Measurements from ENCODE around the gene ATP1A1. TPM values are rescaled to one million over a fixed set of nuclear protein-coding genes. Genes with fewer than 3 reads are reported as not detected.

The ATP1A1 gene
- total RNA-seq, 4 donors from 2014 or later, result 324 to 3,097 (median 1,990) TPM

DNA sequence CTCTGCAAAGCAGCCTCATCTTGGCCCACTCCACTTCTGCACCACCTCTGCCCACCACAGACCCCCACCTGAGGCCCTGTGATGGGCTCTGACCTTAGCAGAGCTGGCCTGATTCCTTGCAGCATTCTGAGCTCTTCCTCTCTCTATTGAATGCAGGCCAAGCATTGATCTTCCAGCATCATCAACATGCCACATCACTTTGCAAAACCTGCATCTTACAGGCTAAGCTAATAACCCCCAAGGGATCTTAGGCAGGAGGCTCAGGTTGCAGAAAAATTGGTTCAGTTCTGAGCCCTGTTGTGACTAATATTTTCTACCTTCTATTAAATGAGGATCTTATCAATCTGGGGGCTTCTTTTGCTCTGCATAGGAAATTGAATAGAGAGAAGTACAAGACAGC is 78.7 kb downstream of the ATP1A1 start:
- Histone ChIP-seq H3K9me3 (no peaks in the 10 kb centered on the region), H3K27me3 (no peaks in the 10 kb centered on the region), H3K36me3 (no peaks in the 10 kb centered on the region), H3K4me1 (no peaks in the 10 kb centered on the region), H3K4me3 (no peak overlapping the region), H3K27ac (no peak overlapping the region)
- DNase-seq, result no peak
- no peak for TF ChIP-seq POLR2AphosphoS5 (IDR thresholded peaks at IDR 0.05)
- in situ Hi-C loops (cut with MboI; ENCODE audit: low pct_ligation_motif_present in 1 of 4, low pct_unique_long_range_greater_than_20kb in 1 of 4, low sequenced_read_pairs in 3 of 4) (no loop called here), intact Hi-C loops (cut with DNase I; ENCODE audit: low total_unique reads) (no loop called here)

DNA sequence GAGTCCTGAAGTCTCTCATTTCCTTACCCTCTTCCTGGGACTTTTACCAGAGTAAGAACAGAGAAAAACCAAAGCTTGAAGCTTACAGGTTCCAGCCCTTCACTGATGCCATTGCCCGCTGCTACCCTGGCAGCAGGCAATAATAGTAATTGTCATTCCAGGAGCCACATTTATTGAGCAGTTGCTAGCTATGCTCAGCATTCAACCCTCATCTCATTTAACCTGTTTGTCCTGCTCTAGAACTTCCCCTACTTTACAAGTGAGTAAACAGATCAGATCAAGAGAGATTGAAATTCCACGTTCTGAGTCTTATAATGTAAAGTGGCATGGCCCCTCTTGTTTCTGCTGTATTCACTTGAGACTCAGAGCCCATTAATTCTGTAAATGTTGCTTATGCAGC is 80.4 kb downstream of the ATP1A1 start:
- Histone ChIP-seq H3K9me3 (no peaks in the 10 kb centered on the region), H3K27me3 (no peaks in the 10 kb centered on the region), H3K36me3 (no peaks in the 10 kb centered on the region), H3K27ac (no peak overlapping the region), H3K4me3 (no peak overlapping the region), H3K4me1 (no peaks in the 10 kb centered on the region)
- 73 to 75% methylated on average over 1 to 2 of the region's 2 CpGs for WGBS, 2 donors (ENCODE audit: low coverage in 1 of 2)
- no peak for TF ChIP-seq POLR2A (IDR thresholded peaks at IDR 0.05)
- no peak for TF ChIP-seq EP300 (IDR thresholded peaks at IDR 0.05; ENCODE audit: low read depth)
- intact Hi-C loops (cut with DNase I; ENCODE audit: low total_unique reads) (no loop called here), in situ Hi-C loops (cut with MboI; ENCODE audit: low pct_ligation_motif_present in 1 of 4, low pct_unique_long_range_greater_than_20kb in 1 of 4, low sequenced_read_pairs in 3 of 4) (no loop called here)
- no peak for DNase-seq

DNA sequence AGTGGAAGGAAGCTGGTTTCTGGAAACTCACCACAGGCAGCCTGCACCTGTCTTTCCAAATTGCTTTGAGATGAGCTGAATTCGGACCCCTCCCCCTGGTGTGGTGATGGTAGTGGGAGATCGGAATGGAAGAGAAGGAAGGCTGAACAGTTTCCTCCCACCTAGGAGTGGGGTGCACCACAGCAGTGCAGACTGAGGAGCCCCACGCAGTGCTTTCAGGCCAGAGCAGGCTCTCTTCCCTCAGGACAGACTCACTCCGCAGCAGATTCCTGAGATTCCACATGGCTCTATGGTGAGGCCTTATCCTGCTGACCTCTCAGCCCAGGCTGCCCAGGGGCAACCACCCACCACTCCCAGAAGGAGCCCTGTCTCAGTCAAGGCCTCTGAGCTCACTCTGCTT is 80.9 kb downstream of the ATP1A1 start:
- Histone ChIP-seq H3K27me3 (no peaks in the 10 kb centered on the region), H3K4me1 (no peaks in the 10 kb centered on the region), H3K27ac (no peak overlapping the region), H3K4me3 (no peak overlapping the region), H3K9me3 (no peaks in the 10 kb centered on the region), H3K36me3 (no peaks in the 10 kb centered on the region)
- in situ Hi-C loops (cut with MboI; ENCODE audit: low pct_ligation_motif_present in 1 of 4, low pct_unique_long_range_greater_than_20kb in 1 of 4, low sequenced_read_pairs in 3 of 4) (no loop called here), intact Hi-C loops (cut with DNase I; ENCODE audit: low total_unique reads) (no loop called here)
- WGBS, 2 donors (ENCODE audit: low coverage in 1 of 2), result 91% methylated on average over 4 of the region's 4 CpGs; no CpG with 5 or more reads in 1 of the 2 donors
- no peak for DNase-seq
- no peak for TF ChIP-seq POLR2AphosphoS5 (IDR thresholded peaks at IDR 0.05)
- no peak for TF ChIP-seq EP300 (IDR thresholded peaks at IDR 0.05; ENCODE audit: low read depth)
- TF ChIP-seq, protein P1, sequence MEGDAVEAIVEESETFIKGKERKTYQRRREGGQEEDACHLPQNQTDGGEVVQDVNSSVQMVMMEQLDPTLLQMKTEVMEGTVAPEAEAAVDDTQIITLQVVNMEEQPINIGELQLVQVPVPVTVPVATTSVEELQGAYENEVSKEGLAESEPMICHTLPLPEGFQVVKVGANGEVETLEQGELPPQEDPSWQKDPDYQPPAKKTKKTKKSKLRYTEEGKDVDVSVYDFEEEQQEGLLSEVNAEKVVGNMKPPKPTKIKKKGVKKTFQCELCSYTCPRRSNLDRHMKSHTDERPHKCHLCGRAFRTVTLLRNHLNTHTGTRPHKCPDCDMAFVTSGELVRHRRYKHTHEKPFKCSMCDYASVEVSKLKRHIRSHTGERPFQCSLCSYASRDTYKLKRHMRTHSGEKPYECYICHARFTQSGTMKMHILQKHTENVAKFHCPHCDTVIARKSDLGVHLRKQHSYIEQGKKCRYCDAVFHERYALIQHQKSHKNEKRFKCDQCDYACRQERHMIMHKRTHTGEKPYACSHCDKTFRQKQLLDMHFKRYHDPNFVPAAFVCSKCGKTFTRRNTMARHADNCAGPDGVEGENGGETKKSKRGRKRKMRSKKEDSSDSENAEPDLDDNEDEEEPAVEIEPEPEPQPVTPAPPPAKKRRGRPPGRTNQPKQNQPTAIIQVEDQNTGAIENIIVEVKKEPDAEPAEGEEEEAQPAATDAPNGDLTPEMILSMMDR (IDR thresholded peaks at IDR 0.05), result no peak
- TF ChIP-seq POLR2A (IDR thresholded peaks at IDR 0.05), result no peak

Small RNAs within 50 kb of the gene (small RNA-seq; reads per million reads assigned to genes)
- gene RF00019, result 0 reads per million in 4 donors
- gene RNU6-817P, result 0 reads per million in 4 donors

Other genes starting within 250 kb of the ATP1A1 start
- 10 to 100 TPM in 3 of 4 donors, 1 to 10 TPM in 1; 1.8 to 48.7 (median 32.7) TPM for gene CD58, start 197.8 kb downstream of the ATP1A1 start, total RNA-seq